ENCODE results near the gene TTC39C.
"Not testable (repeated sequence)": the region's sequence is repeated elsewhere in the genome, so short reads cannot be mapped to it uniquely, and the experiment has no call there.

The TTC39C gene

DNA sequence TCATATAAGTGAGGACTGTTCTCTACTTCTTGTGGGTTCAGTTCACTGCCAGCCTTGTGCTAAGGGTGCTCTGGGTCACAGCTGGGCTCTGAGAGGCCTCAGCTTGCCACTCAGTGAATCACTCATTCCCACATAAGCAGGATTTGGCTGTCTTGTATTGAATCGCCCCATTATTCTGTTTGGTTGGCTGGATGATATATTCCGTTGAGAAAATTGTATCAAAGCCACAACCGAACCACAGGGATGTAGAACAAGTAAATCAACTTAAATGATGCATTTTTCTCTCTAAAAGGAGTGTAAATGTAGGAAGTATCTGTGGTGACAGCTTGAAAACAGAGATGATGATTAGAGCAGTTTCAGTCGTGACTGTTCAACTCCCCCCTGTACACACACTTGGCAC is 39.6 kb downstream of the TTC39C start:
- DNase-seq (ENCODE audit: low spot score), result no peak

DNA sequence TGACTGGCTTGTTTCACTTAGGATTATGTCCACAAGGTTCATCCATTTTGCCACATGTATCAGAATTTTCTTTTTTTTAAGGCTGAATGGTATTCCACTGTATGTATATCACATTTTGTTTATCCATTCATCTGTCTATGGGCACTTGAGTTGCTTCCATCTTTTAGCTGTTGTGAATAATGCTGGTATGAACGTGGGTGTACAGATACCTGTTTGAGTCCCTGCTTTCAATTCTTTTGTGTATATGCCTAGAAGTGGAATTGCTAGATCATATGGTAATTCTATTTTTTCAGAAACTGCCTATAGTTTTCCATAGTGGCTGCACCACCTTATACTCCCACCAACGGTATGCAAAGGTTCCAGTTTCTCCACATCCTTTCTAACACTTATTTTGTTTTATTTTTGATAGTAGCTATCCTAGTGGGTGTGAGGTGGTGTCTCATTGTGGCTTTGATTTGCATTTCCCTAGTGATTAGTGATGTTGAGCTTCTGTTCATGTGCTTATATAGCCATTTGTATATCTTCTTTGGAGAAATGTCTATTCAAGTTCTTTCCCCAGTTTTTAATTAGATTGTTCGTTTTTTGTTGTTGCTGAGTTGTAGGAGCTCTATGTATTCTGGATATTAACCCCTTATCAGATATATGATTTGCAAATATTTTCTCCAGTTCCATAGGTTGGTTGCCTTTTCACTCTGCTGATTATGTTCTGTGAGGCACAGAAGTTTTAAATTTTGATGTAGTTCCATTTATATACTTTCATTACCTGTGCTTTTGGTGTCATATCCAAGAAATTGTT is 40.7 kb downstream of the TTC39C start:
- no peak for DNase-seq (ENCODE audit: low spot score)

DNA sequence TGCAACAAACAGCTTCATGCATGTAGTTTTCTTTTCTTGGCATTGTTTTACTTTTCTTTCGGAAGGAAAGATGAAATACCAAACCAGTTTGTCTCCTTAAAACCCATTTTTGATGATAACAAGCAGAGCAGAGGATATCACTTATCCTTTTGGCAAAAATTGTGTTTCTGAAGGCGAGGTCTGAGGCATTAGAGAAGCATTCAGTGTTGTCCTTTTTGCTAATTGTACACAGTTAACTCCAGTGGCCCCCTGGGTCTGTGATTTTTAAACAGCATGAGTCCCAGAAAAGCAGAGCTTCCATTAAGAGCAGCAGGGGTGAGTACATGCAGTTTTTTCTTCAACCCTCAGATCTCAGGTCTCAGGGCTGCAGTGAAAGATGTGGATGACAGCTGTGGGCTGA is 41.3 kb downstream of the TTC39C start:
- no peak for DNase-seq (ENCODE audit: low spot score)

DNA sequence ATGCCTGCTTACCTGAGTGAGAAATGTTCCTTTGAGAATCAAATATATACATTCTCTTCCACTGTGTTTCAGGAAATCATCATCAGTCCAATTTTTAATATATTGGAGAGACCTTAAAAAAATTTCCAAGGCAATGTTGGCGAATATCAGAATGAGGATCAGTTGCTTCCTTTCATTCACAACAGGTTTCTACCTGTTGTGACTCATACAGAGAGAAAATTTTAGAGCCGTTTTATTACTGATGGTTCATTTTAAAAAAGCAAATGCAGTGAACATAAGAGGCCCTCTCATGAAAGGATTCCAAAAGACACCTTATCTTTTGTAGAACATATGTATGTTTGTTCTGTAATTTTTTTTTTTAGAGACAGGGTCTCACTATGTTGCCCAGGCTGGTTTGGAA is 42.0 kb downstream of the TTC39C start:
- no peak for DNase-seq (ENCODE audit: low spot score)

GRCh38 chr18:24057804-24058203 is 43.2 kb downstream of the TTC39C start:
- no peak for DNase-seq (ENCODE audit: low spot score)

- DNase-seq (ENCODE audit: low spot score), result not testable (repeated sequence)
These were observed 44.8 kb downstream of the TTC39C start for GRCh38 chr18:24059385-24059784.

DNA sequence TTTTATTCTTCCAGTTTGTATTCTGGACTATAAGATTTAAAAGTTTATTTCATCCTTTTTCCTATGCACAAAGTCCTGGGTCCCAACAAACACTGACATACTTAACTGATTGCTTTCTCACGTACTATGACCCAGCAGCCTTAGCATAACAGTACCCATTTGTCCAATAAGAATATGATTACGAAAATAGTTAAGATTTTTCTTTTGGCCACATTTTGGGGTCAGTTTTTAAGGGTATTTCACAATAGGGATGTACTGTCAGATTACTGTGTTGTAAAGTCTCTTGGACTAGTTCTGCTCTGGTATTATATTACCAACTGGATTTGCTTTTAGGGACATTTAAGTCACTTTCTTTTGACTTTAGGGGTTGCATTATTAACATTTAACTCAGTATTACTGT is 46.1 kb downstream of the TTC39C start:
- DNase-seq (ENCODE audit: low spot score), result no peak

GRCh38 chr18:24063121-24063731 is 48.7 kb downstream of the TTC39C start:
- no peak for DNase-seq (ENCODE audit: low spot score)

DNA sequence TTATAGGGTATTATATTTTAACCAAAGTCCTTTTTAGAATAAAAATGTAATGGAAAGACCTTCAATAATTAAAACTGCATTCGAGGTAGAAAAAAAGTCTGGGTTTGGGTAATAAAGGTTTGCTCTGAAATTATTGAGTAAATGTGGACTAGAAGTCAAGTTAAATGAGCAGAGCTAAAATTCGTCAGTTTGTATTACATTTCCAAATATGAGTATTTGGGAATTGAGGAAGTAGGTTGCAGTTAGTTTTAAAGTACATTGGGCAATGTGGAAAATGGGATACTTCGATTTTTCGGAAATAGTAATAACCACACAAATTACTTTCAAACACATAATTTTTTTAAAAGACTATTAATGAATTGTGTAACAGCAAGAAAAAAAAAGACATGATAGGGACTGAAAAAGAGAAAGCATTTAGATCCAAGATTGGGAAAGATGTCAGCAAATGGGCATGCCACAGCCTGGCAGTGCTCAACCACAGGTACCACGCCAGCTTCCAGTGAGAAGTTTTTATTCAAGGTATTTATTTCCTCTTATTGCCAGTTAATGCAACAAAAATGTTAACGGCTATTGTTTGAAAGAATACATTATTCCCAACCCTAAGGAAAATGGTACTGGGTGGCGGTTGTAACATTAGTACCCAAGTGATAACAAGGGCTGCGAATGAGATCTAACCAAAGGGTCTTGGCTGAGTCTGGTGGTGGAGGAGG is 50.0 kb downstream of the TTC39C start:
- no peak for DNase-seq (ENCODE audit: low spot score)

DNA sequence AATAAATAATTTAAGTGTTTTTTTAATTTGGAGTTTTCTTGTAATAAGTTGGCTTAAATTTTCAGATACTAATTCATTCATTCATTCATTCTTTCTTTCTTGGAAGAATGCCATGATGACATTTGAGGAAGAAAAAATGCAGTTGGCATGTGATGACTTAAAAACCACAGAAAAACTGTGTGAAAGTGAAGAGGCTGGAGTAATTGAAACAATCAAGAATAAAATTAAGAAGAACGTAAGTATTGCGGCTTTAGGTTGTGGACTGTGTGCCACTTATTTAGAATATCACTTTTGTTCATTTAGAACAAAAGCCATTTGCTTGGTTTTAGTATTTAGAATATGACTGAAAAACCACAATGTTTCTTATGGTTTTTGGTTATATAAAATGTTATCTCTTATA is 51.4 kb downstream of the TTC39C start:
- no peak for DNase-seq (ENCODE audit: low spot score)

GRCh38 chr18:24068945-24069693 is 54.6 kb downstream of the TTC39C start:
- no peak for DNase-seq (ENCODE audit: low spot score)

DNA sequence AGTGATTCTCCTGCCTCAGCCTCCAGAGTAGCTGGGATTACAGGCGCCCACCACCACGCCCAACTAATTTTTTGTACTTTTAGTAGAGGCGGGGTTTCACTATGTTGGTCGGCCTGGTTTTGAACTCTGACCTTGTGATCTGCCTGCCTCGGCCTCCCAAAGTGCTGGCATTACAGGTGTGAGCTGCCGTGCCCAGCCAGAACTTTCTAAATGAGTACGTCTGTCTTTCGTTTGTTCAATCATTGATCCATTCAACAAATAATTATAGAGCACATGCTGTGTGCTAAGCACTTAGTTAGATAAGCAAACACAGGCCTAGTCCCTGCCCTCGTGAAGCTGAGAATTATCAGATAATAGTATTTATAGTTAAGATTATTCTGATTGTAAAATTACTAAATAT is 56.5 kb downstream of the TTC39C start:
- DNase-seq (ENCODE audit: low spot score), result no peak

GRCh38 chr18:24071779-24072178 is 57.2 kb downstream of the TTC39C start:
- no peak for DNase-seq (ENCODE audit: low spot score)

- no peak for DNase-seq (ENCODE audit: low spot score)
These were observed 58.2 kb downstream of the TTC39C start for GRCh38 chr18:24072743-24073142.

DNA sequence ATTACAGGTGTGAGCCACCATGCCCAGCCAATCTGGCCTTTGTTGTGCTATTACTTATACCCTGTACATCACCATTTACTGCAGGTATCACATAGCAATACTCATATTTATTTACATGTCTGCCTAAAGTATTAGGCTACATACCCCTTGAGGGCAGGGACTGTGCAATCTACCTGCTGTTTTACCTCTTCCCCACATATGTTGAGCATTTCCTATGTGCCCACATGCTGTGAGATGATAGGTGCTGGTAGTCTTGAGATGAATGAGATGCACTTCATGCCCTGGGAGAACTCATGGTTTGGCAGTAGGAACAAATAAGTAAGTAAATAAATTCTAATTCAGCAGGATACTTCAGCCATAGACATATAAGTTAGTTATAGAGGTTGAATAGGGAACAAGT is 59.2 kb downstream of the TTC39C start:
- DNase-seq (ENCODE audit: low spot score), result no peak

DNA sequence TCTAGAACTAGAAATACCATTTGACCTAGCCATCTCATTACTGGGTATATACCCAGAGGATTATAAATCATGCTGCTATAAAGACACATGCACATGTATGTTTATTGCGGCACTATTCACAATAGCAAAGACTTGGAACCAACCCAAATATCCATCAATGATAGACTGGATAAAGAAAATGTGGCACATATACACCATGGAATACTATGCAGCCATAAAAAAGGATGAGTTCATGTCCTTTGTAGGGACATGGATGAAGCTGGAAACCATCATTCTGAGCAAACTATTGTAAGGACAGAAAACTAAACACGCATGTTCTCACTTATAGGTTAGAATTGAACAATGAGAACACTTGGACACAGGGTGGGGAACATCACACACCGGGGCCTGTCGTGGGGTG is 60.2 kb downstream of the TTC39C start:
- not testable (repeated sequence) for DNase-seq (ENCODE audit: low spot score)

GRCh38 chr18:24075767-24076597 is 61.4 kb downstream of the TTC39C start:
- DNase-seq (ENCODE audit: low spot score), result no peak

- DNase-seq (ENCODE audit: low spot score), result no peak
These were observed 62.4 kb downstream of the TTC39C start for GRCh38 chr18:24076950-24077349.

DNA sequence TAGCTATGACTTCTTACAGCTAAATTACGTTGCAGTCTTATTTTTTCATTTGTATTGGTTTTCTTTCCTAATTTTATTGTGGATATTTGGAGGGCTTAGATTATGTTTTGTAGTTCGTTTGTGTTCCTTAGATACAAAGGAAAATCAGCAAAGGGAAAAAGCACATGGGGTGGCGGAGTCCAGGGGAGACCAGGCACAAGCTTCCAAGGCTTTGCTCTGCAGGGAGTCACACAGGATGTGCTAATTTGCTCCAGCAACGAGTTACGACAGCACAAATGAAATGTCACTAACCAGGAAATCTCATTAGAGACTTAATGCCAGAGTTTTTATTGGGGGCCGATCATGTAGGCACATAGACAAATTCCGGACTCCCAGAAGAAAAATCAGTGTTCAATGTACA is 63.8 kb downstream of the TTC39C start:
- no peak for DNase-seq (ENCODE audit: low spot score)

- no peak for DNase-seq (ENCODE audit: low spot score)
These were observed 66.3 kb downstream of the TTC39C start for GRCh38 chr18:24080861-24081260.

DNA sequence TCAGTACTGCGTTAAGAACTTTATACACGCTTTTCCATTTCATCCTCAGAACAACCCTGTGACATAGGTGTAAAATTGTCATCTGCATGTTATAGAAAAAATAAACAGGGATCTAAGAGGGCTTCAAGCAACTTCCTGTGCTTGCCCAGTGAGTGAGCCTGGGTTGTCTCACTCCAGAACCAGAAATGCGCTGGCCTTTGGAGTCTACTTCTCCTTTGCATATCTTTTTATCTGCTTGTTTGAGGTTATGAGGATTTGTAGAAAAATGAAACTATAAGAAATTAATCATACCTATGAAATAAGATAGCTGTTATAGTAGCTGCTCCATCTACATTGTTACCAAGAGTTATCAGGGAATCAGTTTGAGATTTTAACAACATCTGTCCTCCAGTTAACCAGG is 69.0 kb downstream of the TTC39C start:
- DNase-seq (ENCODE audit: low spot score), result no peak

- DNase-seq (ENCODE audit: low spot score), result no peak
These were observed 71.5 kb downstream of the TTC39C start for GRCh38 chr18:24086082-24086481.

Measured in hematopoietic multipotent progenitor cell treated with erythropoietin and hydrocortisone succinate and interleukin-3 and kit ligand, for 17 days (in vitro differentiated cells).